ENCODE data around the gene IFNGR2.

- TF ChIP-seq CTCF (IDR thresholded peaks at IDR 0.05; ENCODE audit: borderline replicate concordance, extremely low read depth, low read length, poor library complexity, severe bottlenecking) = no peak
- TF ChIP-seq EZH2 (IDR thresholded peaks at IDR 0.05; ENCODE audit: borderline replicate concordance, low read depth, low read length, severe bottlenecking) = no peak
Measured at GRCh38 chr21:33403786-33404585, 773 bp downstream of the IFNGR2 start.

Measured in DND-41 (cell line).